Hepatocyte (in vitro differentiated cells): ENCODE results near the gene SETD3.

Experiments
- CTCF ChIP-seq: fragments of 200-600 bp; sonication (generic); IDR thresholded peaks from 2 replicates; pipeline ENCODE4 v1.5.1; 2016; ENCODE audit warnings: antibody characterized with exemption, mild to moderate bottlenecking; ENCODE audit not compliant: poor library complexity
- EZH2 ChIP-seq: fragments of 200-600 bp; sonication (generic); IDR thresholded peaks from 2 replicates; pipeline ENCODE4 v1.6.1; 2016; ENCODE audit warnings: antibody characterized with exemption, mild to moderate bottlenecking, borderline replicate concordance
- EZH2phosphoT487 ChIP-seq: fragments of 200-600 bp; sonication (generic); IDR thresholded peaks from one replicate; pipeline ENCODE4 v1.6.1; 2018; ENCODE audit warnings: antibody characterized with exemption, mild to moderate bottlenecking, low read depth, moderate library complexity; ENCODE audit not compliant: unreplicated experiment, severe bottlenecking

- TF ChIP-seq CTCF: no peak
- no peak for TF ChIP-seq EZH2
- TF ChIP-seq EZH2phosphoT487: no peak
Measured at GRCh38 chr14:99478128-99478527, 2.5 kb downstream of the SETD3 start.
